PC-9 (cell line): Measurements from ENCODE around the gene CLIP1.

ENCODE experiments used
- CTCF ChIP-seq: fragments of 200-600 bp; sonication (generic); conservative IDR thresholded peaks from 2 replicates; pipeline ENCODE4 v1.6.1; 2017; ENCODE audit warnings: mixed run types, antibody characterized with exemption, mild to moderate bottlenecking, moderate library complexity
- EZH2 ChIP-seq: fragments of 200-600 bp; sonication (generic); IDR thresholded peaks from 2 replicates; pipeline ENCODE4 v1.8.0; 2017; ENCODE audit warnings: antibody characterized with exemption, low read depth

DNA sequence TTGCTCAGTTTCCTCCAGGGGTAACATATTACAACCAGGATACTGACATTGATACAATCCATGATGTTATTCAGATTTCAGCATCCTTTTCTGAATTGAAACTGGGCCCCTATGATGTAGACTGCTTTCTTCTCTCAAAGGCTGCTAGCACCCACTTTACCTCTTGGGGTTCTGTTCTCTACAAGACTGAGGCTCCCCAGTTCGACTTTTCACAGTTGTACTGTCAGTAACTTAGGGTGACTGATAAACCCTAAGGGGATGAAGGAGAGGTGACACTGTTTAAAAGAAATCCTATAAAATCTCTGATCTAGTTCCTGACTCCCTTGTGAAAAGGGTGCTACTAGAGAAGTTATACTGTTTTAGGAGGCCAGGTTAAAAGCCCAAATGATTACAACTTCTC is 157.0 kb downstream of the CLIP1 start:
- no peak for TF ChIP-seq EZH2
- TF ChIP-seq CTCF: no peak
